Right lobe of liver (tissue), 6 donors: ENCODE results near the gene FAM111B. TPM values are rescaled to one million over a fixed set of nuclear protein-coding genes. Genes with fewer than 3 reads are reported as not detected.

ENCODE experiments used
- ATAC-seq, 4 donors: fragments of 200-7000 bp; cut with Tn5 transposase; one replicate each; pipeline ENCODE4 v1.9.1; 2020; ENCODE audit warnings: mild to moderate bottlenecking in 4 of 4, moderate library complexity in 4 of 4
- DNase-seq, 3 donors: peaks; one replicate each; pipeline ENCODE4 v3.0.0-alpha.2; 2020
- H3K27ac ChIP-seq, 3 donors: fragments of 200-600 bp; one replicate each; pipeline ENCODE4 v1.8.0; 2022
- H3K27me3 ChIP-seq, 2 donors: fragments of 200-600 bp; one replicate each; pipeline ENCODE4 v1.8.0; 2022
- H3K36me3 ChIP-seq, 4 donors: fragments of 200-600 bp; sonication (generic) in 1 of 4; one replicate each; pipeline versions ENCODE4 v1.5.1 to v1.8.0; 2017 to 2022; ENCODE audit warnings: control low read depth in 1 of 4
- H3K4me1 ChIP-seq, 4 donors: fragments of 200-600 bp; sonication (generic) in 1 of 4; one replicate each; pipeline versions ENCODE4 v1.5.1 to v1.8.0; 2017 to 2022; ENCODE audit warnings: control low read depth in 1 of 4
- H3K4me3 ChIP-seq, 3 donors: fragments of 200-600 bp; one replicate each; pipeline ENCODE4 v1.8.0; 2022
- H3K9me3 ChIP-seq, 4 donors: fragments of 200-600 bp; sonication (generic) in 1 of 4; one replicate each; pipeline versions ENCODE4 v1.5.1 to v1.8.0; 2017 to 2022; ENCODE audit warnings: control low read depth in 1 of 4
- CTCF ChIP-seq, 4 donors: fragments of 200-600 bp in 3 of 4; fragments of 450-650 bp in 1 of 4; IDR thresholded peaks; one replicate each; pipeline versions ENCODE4 v1.5.1 to v1.8.0; 2016 to 2022; ENCODE audit warnings: antibody characterized with exemption in 4 of 4, mild to moderate bottlenecking in 2 of 4
- POLR2A ChIP-seq: fragments of 450-650 bp; IDR thresholded peaks from one replicate; pipeline ENCODE4 v1.6.1; 2017; ENCODE audit warnings: antibody characterized with exemption, mild to moderate bottlenecking
- WGBS: methylation state at CpG from one replicate; pipeline ENCODE4 v1.1.6; 2018; ENCODE audit warnings: low coverage, low lambda C conversion rate; ENCODE audit not compliant: insufficient coverage; ENCODE audit errors: missing lambda C conversion rate; 5-methylcytosine and 5-hydroxymethylcytosine counted together
- intact Hi-C, 2 donors: fragments of 100-400 bp; cut with DNase I; formaldehyde crosslinking; loops; one replicate each; pipeline versions ENCODE4 v1.11.2 to v1.14.1; 2022
- total RNA-seq, 6 experiments: library from RNA; depleted of rRNA in 2 of 6; stranded (reverse); fragments of >200 nt in 2 of 6; fragmentation: NEBNext Ultra II Directional in 3 of 6; extraction: Animal tissue kit (Norgen Biotek cat#: 25700) in 3 of 6; gene quantifications; one replicate each; pipeline versions ENCODE4 v1.1.0 to v1.2.4, GENCODE V29; 2016 to 2023
- donor health status: DM: no; HTN: yes; CAD: no.
- donor health status: DM: no; HTN: no; CAD: no.
- donor health status: DM: no; HTN: no; CAD: no.
- donor health status: DM: no; HTN: yes; CAD: no.
- donor health status: DM: no; HTN: yes; CAD: no.

FAM111B gene
- total RNA-seq, 6 experiments from 2014 or later = 0.15 to 9.6 (median 1.1) TPM

- intact Hi-C loops = no loop called here
- 63% methylated on average over 3 of the region's 3 CpGs for WGBS
Observed at GRCh38 chr11:59157433-59157832, 50.4 kb downstream of the FAM111B start.

GRCh38 chr11:59158206-59159068 is 51.4 kb downstream of the FAM111B start:
- no peaks in the 10 kb centered on the region for H3K9me3 ChIP-seq
- WGBS = 30% methylated on average over 8 of the region's 8 CpGs
- H3K27me3 ChIP-seq = no peaks in the 10 kb centered on the region
- H3K36me3 ChIP-seq = no peaks in the 10 kb centered on the region
- no peak overlapping the region for H3K27ac ChIP-seq
- peak; percentile 96 to 98 (median 96) for ATAC-seq
- DNase-seq = peak in 1 of 3 donors; percentile 60
- TF ChIP-seq CTCF (IDR thresholded peaks at IDR 0.05) = peak; percentile 79 to 90 (median 84)
- no peak for TF ChIP-seq POLR2A
- no peak overlapping the region for H3K4me3 ChIP-seq
- no peaks in the 10 kb centered on the region for H3K4me1 ChIP-seq
- intact Hi-C loops = no loop called here

More at GRCh38 chr11:59157433-59157832, 50.4 kb downstream of the FAM111B start:
- Histone ChIP-seq H3K4me1 (no peaks in the 10 kb centered on the region), H3K36me3 (no peaks in the 10 kb centered on the region), H3K27me3 (no peaks in the 10 kb centered on the region), H3K27ac (no peak overlapping the region), H3K4me3 (no peak overlapping the region), H3K9me3 (no peaks in the 10 kb centered on the region)
- no peak for DNase-seq
- TF ChIP-seq CTCF (IDR thresholded peaks at IDR 0.05) (no peak), POLR2A (no peak)
- no peak for ATAC-seq

GRCh38 chr11:59164028-59164427 is 57.0 kb downstream of the FAM111B start:
- Histone ChIP-seq H3K27ac (no peak overlapping the region), H3K27me3 (no peaks in the 10 kb centered on the region), H3K4me3 (no peak overlapping the region), H3K4me1 (no peaks in the 10 kb centered on the region), H3K36me3 (no peaks in the 10 kb centered on the region), H3K9me3 (no peaks in the 10 kb centered on the region)
- no peak for TF ChIP-seq CTCF (IDR thresholded peaks at IDR 0.05)
- no peak for TF ChIP-seq POLR2A
- intact Hi-C loops = no loop called here
- DNase-seq = no peak
- ATAC-seq = no peak
- 37% methylated on average over 3 of the region's 3 CpGs for WGBS

- WGBS = under 1% methylated on average over 32 of the region's 64 CpGs
- peaks cover 0 to 28% (median 10%) of the 10 kb centered on the region in 4 donors for H3K4me1 ChIP-seq
- H3K27me3 ChIP-seq = no peaks in the 10 kb centered on the region
- H3K27ac ChIP-seq = peak within 1 kb of the TSS; percentile 78 to 91 (median 79)
- peak; percentile 65 for TF ChIP-seq POLR2A
- peak; percentile 70 to 93 (median 76) for TF ChIP-seq CTCF (IDR thresholded peaks at IDR 0.05)
- peak within 1 kb of the TSS; percentile 72 to 78 (median 74) for H3K4me3 ChIP-seq
- intact Hi-C loops = loop anchor here in 1 of 2 donors (5.0 kb wide), 1 partner anchor 36 kb away; no protein-coding TSS in a partner anchor
- DNase-seq (peak; percentile 95 to 96 (median 95)), ATAC-seq (peak; percentile 69 to 87 (median 78))
- H3K36me3 ChIP-seq = no peaks in the 10 kb centered on the region
- no peaks in the 10 kb centered on the region for H3K9me3 ChIP-seq
Observed at GRCh38 chr11:59171508-59172322, 64.7 kb downstream of the FAM111B start, which contains the start of gene DTX4. Gene DTX4, plus strand, starts transcription at chr11:59172132. Its CDS starts 464 bp downstream, at chr11:59172596.
